Activated CD8-positive, alpha-beta T cell treated with anti-CD3 and anti-CD28 coated beads for 36 hours (primary cell): Measurements from ENCODE around the gene EFNA3. TPM values are rescaled to one million over a fixed set of nuclear protein-coding genes. Genes with fewer than 3 reads are reported as not detected.
A peak's percentile ranks its signal among the peaks of the same experiment; 100 is the strongest.

Source experiments
- ATAC-seq: fragments of 200-7000 bp; cut with Tn5 transposase; one replicate; pipeline ENCODE4 v1.10.0; 2021; ENCODE audit warnings: mild to moderate bottlenecking, moderate library complexity
- CTCF ChIA-PET: fragments of 350-600 bp; sonication (Branson Sonifier 250); formaldehyde crosslinking; loops from one replicate; lab custom pipeline; 2021; ENCODE audit warnings: antibody characterized with exemption; lab: Charles Lee
- POLR2A ChIA-PET: fragments of 350-600 bp; sonication (Branson Sonifier 250); formaldehyde crosslinking; loops from one replicate; lab custom pipeline; 2021; ENCODE audit warnings: antibody characterized with exemption; lab: Charles Lee
- DNase-seq: peaks from one replicate; pipeline ENCODE4 v3.0.0-alpha.2; 2020
- H3K27ac Mint-ChIP-seq: one replicate; pipeline ENCODE4 v1.8.0; 2021; ENCODE audit warnings: mild to moderate bottlenecking, mixed read lengths
- H3K27me3 Mint-ChIP-seq: one replicate; pipeline ENCODE4 v1.8.0; 2021; ENCODE audit warnings: mixed read lengths
- H3K36me3 Mint-ChIP-seq: one replicate; pipeline ENCODE4 v1.8.0; 2021; ENCODE audit warnings: low read depth, mixed read lengths
- H3K4me1 Mint-ChIP-seq: one replicate; pipeline ENCODE4 v1.8.0; 2021; ENCODE audit warnings: low read depth, mixed read lengths
- H3K4me3 Mint-ChIP-seq: one replicate; pipeline ENCODE4 v1.8.0; 2021; ENCODE audit warnings: mild to moderate bottlenecking, moderate library complexity, mixed read lengths
- H3K9me3 Mint-ChIP-seq: one replicate; pipeline ENCODE4 v1.8.0; 2021; ENCODE audit warnings: mixed read lengths
- intact Hi-C: fragments of 100-400 bp; cut with micrococcal nuclease; formaldehyde crosslinking; loops from one replicate; pipeline ENCODE4 v1.10.0; 2022
- total RNA-seq, 2 experiments: library from RNA; stranded (reverse); gene quantifications; one replicate each; pipeline ENCODE4 v1.2.3, GENCODE V29; 2021
- TF ChIP-seq, protein P1 (sequence below): fragments of 200-600 bp; IDR thresholded peaks from one replicate; pipeline ENCODE4 v1.8.0; 2022; ENCODE audit warnings: antibody characterized with exemption, mild to moderate bottlenecking

The EFNA3 gene
- total RNA-seq, 2 experiments from 2014 or later, result 5.1 to 8.6 TPM

- H3K9me3 Mint-ChIP-seq, result no peaks in the 10 kb centered on the region
- ATAC-seq (no peak), DNase-seq (no peak)
- CTCF ChIA-PET, result interaction anchor here (0.6 to 5.1 kb wide), 9 partner anchors 9 to 86 kb away, joined by 3 to 31 read pairs (median 3); partner anchors contain the start of gene KRTCAP2
- TF ChIP-seq, protein P1, sequence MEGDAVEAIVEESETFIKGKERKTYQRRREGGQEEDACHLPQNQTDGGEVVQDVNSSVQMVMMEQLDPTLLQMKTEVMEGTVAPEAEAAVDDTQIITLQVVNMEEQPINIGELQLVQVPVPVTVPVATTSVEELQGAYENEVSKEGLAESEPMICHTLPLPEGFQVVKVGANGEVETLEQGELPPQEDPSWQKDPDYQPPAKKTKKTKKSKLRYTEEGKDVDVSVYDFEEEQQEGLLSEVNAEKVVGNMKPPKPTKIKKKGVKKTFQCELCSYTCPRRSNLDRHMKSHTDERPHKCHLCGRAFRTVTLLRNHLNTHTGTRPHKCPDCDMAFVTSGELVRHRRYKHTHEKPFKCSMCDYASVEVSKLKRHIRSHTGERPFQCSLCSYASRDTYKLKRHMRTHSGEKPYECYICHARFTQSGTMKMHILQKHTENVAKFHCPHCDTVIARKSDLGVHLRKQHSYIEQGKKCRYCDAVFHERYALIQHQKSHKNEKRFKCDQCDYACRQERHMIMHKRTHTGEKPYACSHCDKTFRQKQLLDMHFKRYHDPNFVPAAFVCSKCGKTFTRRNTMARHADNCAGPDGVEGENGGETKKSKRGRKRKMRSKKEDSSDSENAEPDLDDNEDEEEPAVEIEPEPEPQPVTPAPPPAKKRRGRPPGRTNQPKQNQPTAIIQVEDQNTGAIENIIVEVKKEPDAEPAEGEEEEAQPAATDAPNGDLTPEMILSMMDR, result no peak
- intact Hi-C loops, result no loop called here
- no peaks in the 10 kb centered on the region for H3K36me3 Mint-ChIP-seq
- peak overlapping the region; percentile 21 for H3K27ac Mint-ChIP-seq
- H3K27me3 Mint-ChIP-seq, result peaks cover 21% of the 10 kb centered on the region
- POLR2A ChIA-PET, result interaction anchor here (0.9 to 1.1 kb wide), 2 partner anchors 57 to 62 kb away, joined by 3 to 4 read pairs; no protein-coding TSS in a partner anchor
- H3K4me1 Mint-ChIP-seq, result peaks cover 41% of the 10 kb centered on the region
- H3K4me3 Mint-ChIP-seq, result no peak overlapping the region
Measured at GRCh38 chr1:155130272-155131006, 51.8 kb downstream of the EFNA3 start.

GRCh38 chr1:155131285-155131684 is 52.6 kb downstream of the EFNA3 start:
- ATAC-seq, result no peak
- ChIA-PET CTCF (interaction anchor here (1.2 to 5.1 kb wide), 6 partner anchors 36 to 46 kb away, joined by 3 to 31 read pairs (median 7); partner anchors contain the start of gene KRTCAP2), POLR2A (interaction anchor here (1.1 kb wide), 1 partner anchor 61 kb away, joined by 3 read pairs; no protein-coding TSS in a partner anchor)
- peaks cover 17% of the 10 kb centered on the region for H3K27me3 Mint-ChIP-seq
- DNase-seq, result no peak
- H3K27ac Mint-ChIP-seq, result no peak overlapping the region
- TF ChIP-seq, protein P1, result no peak
- H3K9me3 Mint-ChIP-seq, result no peaks in the 10 kb centered on the region
- peaks cover 2% of the 10 kb centered on the region for H3K36me3 Mint-ChIP-seq
- H3K4me1 Mint-ChIP-seq, result peaks cover 41% of the 10 kb centered on the region
- H3K4me3 Mint-ChIP-seq, result no peak overlapping the region
- intact Hi-C loops, result no loop called here

DNA sequence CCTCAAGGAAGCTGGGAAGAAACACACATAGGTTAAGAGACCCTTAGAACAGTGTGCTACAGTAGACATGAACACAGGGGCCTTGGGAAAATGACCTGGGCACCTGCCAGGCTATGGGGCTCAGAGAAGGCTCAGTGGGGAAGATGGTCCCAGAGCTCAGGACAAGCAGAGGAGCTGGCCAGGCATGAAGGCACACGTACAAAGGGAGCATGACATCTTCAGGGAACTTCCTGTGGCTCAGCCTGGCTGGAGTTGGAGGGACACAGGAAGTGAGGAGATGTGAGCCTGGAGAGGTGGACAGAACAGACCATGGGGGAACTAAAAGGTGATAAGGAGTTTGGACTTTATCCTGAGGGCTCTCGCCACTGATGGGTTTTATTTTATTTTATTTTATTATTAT is 53.2 kb downstream of the EFNA3 start:
- DNase-seq, result no peak
- ChIA-PET CTCF (interaction anchor here (1.2 to 9.3 kb wide), 6 partner anchors 36 to 46 kb away, joined by 3 to 69 read pairs (median 13); partner anchors contain the start of genes KRTCAP2 and TRIM46), POLR2A (interaction anchor here (1.1 kb wide), 1 partner anchor 60 kb away, joined by 3 read pairs; no protein-coding TSS in a partner anchor)
- TF ChIP-seq, protein P1, result no peak
- intact Hi-C loops, result no loop called here
- Mint-ChIP-seq H3K9me3 (no peaks in the 10 kb centered on the region), H3K27ac (no peak overlapping the region), H3K4me3 (no peak overlapping the region), H3K36me3 (peaks cover 4% of the 10 kb centered on the region), H3K4me1 (peaks cover 38% of the 10 kb centered on the region), H3K27me3 (peaks cover 14% of the 10 kb centered on the region)
- no peak for ATAC-seq

DNA sequence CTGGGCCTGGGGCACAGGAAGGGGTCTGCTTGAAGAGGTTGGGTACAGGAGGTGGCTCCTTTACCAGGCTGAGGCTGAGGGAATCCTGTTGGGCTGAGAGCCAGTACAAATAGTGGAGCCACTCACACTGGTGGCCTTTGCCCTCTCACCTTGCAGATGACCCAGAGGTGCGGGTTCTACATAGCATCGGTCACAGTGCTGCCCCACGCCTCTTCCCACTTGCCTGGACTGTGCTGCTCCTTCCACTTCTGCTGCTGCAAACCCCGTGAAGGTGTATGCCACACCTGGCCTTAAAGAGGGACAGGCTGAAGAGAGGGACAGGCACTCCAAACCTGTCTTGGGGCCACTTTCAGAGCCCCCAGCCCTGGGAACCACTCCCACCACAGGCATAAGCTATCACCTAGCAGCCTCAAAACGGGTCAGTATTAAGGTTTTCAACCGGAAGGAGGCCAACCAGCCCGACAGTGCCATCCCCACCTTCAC is 55.2 kb downstream of the EFNA3 start:
- DNase-seq, result no peak
- intact Hi-C loops, result no loop called here
- ChIA-PET CTCF (interaction anchor here (1.2 to 9.3 kb wide), 5 partner anchors 34 to 60 kb away, joined by 3 to 69 read pairs (median 15); partner anchors contain the start of genes KRTCAP2 and TRIM46), POLR2A (interaction anchor here (1.4 kb wide), 2 partner anchors 13 to 49 kb away, joined by 4 to 6 read pairs; no protein-coding TSS in a partner anchor)
- Mint-ChIP-seq H3K4me1 (peaks cover 40% of the 10 kb centered on the region), H3K27me3 (no peaks in the 10 kb centered on the region), H3K4me3 (no peak overlapping the region), H3K9me3 (no peaks in the 10 kb centered on the region), H3K36me3 (peaks cover 23% of the 10 kb centered on the region), H3K27ac (no peak overlapping the region)
- no peak for ATAC-seq
- TF ChIP-seq, protein P1, result no peak
